LNCAP (cell line): ENCODE measurements around the gene MAPKAPK3.

Source experiments
- CTCF ChIP-seq: fragments of 450-650 bp; IDR thresholded peaks from 2 replicates; pipeline ENCODE4 v1.5.1; 2017; ENCODE audit warnings: mild to moderate bottlenecking

Gene MAPKAPK3

GRCh38 chr3:50687127-50687751 lies 70.3 kb downstream of the MAPKAPK3 start:
- no peak for TF ChIP-seq CTCF

- TF ChIP-seq CTCF, result no peak
Observed at GRCh38 chr3:50687916-50688315, 71.0 kb downstream of the MAPKAPK3 start.

GRCh38 chr3:50689558-50689957 lies 72.6 kb downstream of the MAPKAPK3 start:
- no peak for TF ChIP-seq CTCF

GRCh38 chr3:50695031-50695430 lies 78.1 kb downstream of the MAPKAPK3 start:
- TF ChIP-seq CTCF, result no peak

- TF ChIP-seq CTCF, result no peak
Observed at GRCh38 chr3:50696276-50696675, 79.3 kb downstream of the MAPKAPK3 start.

- TF ChIP-seq CTCF, result no peak
Observed at GRCh38 chr3:50698269-50698668, 81.3 kb downstream of the MAPKAPK3 start.
